ENCODE results near the gene CHDH.

DNA sequence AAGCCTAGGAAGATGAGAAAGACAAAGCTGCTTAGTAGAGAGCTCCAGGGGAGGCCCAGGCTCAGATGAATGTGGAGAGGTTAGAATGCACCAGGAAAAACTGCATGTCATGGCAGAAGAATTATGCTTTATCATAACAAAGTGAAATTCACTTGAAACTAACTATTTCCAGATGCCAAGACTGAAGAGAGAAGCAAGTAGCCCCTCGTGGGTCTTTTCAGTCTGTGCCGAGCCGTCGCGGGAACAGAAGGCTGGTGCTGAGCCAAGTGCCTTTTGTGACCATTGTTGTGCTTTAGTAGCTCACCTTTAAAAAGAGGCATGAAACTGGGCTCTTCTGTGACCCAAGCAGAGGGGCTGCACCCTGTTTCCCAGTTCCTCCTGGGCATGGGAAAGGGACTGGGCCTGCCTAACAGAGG is 73.2 kb downstream of the CHDH start:
- TF ChIP-seq CTCF (conservative IDR thresholded peaks at IDR 0.05; ENCODE audit: low read depth, low read length): no peak
- no peak for TF ChIP-seq EZH2 (IDR thresholded peaks at IDR 0.05; ENCODE audit: low read length, unreplicated experiment)
- no peak for TF ChIP-seq EZH2phosphoT487 (IDR thresholded peaks at IDR 0.05; ENCODE audit: borderline replicate concordance, low read length)

Measured in PC-3 (cell line).